Measurements from ENCODE around the gene KRTAP2-2.

The KRTAP2-2 gene

GRCh38 chr17:41020336-41020735 is 34.7 kb downstream of the KRTAP2-2 start:
- no peak for DNase-seq

GRCh38 chr17:41019415-41019814 is 35.6 kb downstream of the KRTAP2-2 start:
- DNase-seq = no peak

GRCh38 chr17:41018541-41018940 is 36.5 kb downstream of the KRTAP2-2 start:
- DNase-seq = no peak

- DNase-seq = no peak
Observed at GRCh38 chr17:41016578-41017215, 38.3 kb downstream of the KRTAP2-2 start.

- DNase-seq = no peak
Observed at GRCh38 chr17:41015454-41015853, 39.6 kb downstream of the KRTAP2-2 start.

GRCh38 chr17:41013606-41014005 is 41.4 kb downstream of the KRTAP2-2 start:
- DNase-seq = no peak

- no peak for DNase-seq
Observed at GRCh38 chr17:41013181-41013580, 41.8 kb downstream of the KRTAP2-2 start.

GRCh38 chr17:41012326-41013120 is 42.5 kb downstream of the KRTAP2-2 start:
- DNase-seq = no peak

- DNase-seq = no peak
Observed at GRCh38 chr17:41010441-41010840, 44.6 kb downstream of the KRTAP2-2 start.

- no peak for DNase-seq
Observed at GRCh38 chr17:41009936-41010335, 45.1 kb downstream of the KRTAP2-2 start.

GRCh38 chr17:41009301-41009760 is 45.7 kb downstream of the KRTAP2-2 start:
- peak; percentile 84 for DNase-seq

GRCh38 chr17:41008811-41009210 is 46.2 kb downstream of the KRTAP2-2 start, which contains the start of gene KRTAP3-1:
KRTAP3-1 (minus strand) TSS chr17:41009128; CDS start chr17:41009074, 54 bp downstream.
- peak; percentile 73 for DNase-seq

Data from islet precursor cell (in vitro differentiated cells).